Activated CD8-positive, alpha-beta memory T cell treated with anti-CD3 and anti-CD28 coated beads for 24 hours (primary cell): ENCODE results near the gene SMIM7.
A peak's percentile ranks its signal among the peaks of the same experiment; 100 is the strongest.
"Not testable (repeated sequence)": the region's sequence is repeated elsewhere in the genome, so short reads cannot be mapped to it uniquely, and the experiment has no call there.

Experiments
- DNase-seq: peaks from one replicate; pipeline ENCODE4 v3.0.0-alpha.2; 2020

SMIM7 gene

GRCh38 chr19:16654140-16654539 is 5.8 kb downstream of the SMIM7 start:
- no peak for DNase-seq

- no peak for DNase-seq
These were observed 7.1 kb downstream of the SMIM7 start for GRCh38 chr19:16652854-16653253.

DNA sequence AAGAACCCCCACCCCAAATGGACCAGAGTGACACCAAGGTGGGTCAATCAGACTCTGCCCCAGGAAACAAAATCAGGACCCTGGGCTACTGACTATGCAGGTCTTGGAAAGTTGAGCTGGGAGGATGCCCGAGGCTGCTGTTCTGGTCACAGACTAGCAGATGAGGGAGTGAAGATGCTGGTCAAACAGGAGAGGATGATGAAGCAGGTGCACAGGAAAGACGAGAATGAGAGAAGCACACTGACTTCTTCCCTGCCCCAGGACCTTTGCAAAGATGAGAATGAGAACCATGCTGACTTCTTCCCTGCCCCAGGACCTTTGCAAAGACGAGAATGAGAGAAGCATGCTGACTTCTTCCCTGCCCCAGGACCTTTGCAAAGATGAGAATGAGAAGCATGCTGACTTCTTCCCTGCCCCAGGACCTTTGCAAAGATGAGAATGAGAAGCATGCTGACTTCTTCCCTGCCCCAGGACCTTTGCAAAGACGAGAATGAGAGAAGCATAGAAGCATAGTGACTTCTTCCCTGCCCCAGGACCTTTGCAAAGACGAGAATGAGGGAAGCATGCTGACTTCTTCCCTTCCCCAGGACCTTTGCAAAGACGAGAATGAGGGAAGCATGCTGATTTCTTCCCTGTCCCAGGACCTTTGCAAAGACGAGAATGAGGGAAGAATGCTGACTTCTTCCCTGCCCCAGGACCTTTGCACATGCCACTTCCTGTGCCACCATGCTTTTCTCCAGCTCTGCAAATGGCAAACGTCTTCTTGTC is 8.3 kb downstream of the SMIM7 start:
- DNase-seq, result not testable (repeated sequence)

- no peak for DNase-seq
These were observed 9.1 kb downstream of the SMIM7 start for GRCh38 chr19:16650821-16651220.

DNA sequence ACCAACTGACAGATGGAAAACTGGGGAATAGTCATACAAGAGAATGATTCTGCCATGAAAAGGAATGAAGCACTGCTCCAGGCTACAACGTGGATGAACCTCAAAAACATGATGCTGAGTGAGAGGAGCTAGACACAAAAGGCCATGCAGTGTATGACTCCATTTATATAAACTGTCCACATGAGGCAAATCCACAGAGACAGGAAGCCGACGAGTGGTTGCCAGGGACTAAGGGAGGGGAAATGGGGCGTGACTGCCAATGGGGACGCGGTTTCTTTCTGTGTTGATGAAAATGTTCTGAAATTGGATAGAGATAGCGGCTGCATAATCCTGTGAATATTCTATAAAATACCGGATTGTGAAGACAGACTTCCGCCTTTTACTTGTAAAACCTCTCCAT is 10.2 kb downstream of the SMIM7 start:
- DNase-seq, result no peak

GRCh38 chr19:16645140-16645539 is 14.8 kb downstream of the SMIM7 start:
- DNase-seq, result no peak

DNA sequence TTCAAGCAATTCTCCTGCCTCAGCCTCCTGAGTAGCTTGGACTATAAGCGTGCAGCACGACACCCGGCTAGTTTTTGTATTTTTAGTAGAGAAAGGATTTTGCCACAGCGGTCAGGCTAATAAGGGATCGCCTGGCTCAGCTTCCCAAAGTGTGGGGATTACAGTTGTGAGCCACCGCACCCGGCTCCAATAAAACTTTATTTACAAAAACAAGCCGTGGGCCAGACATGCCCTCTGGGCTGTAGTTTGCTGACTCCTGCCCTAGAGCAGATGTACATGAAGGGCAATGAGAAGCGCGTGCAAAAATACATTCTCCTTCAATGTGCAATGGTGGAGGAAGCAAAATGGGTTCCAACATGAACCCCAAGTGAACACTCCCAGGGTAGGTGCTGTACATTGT is 18.2 kb downstream of the SMIM7 start:
- no peak for DNase-seq

GRCh38 chr19:16640951-16641350 is 19.0 kb downstream of the SMIM7 start:
- DNase-seq, result no peak

DNA sequence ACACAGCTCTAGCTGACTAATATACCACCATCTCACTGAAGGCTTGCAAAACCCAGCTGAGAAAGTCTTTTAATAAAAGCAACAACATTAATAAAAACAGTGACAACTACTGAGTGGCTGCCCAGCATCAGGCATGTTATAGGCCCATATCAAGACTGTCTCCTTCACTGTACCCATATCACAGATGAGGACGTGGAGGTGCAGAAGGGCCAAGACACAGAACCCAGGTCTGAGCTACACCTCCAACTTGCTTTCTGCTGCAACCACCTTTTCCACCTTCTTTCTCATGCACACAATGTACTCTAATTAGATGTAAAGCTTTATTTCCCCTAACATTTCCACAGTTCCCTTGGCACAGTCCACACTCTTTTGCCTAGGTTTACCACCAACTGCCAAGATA is 21.3 kb downstream of the SMIM7 start:
- no peak for DNase-seq

- DNase-seq, result no peak
These were observed 22.4 kb downstream of the SMIM7 start for GRCh38 chr19:16637535-16637934.

DNA sequence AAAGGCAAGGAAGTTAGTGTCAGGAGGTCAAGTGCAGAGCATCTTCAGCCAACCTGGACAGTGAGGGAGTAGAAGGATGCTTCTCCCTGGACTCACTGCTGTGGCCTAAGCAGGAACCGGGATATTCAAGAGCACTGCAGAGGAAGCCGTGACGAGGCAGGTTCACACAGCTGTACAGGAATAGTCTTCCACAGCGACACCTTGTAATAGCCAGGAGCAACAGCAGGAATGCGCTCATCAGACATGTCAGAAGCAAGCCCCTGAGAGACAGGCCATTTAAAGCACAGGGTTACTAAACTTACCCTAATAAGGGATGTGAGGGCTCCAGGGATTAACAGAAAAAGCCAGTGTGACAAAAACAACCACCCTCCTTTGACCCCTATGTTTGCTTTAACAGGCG is 28.5 kb downstream of the SMIM7 start:
- no peak for DNase-seq

- DNase-seq, result peak; percentile 65
These were observed 30.8 kb downstream of the SMIM7 start for GRCh38 chr19:16628984-16629691.

GRCh38 chr19:16628183-16628983 is 31.6 kb downstream of the SMIM7 start, which contains the start of gene MED26:
Gene MED26 (minus strand): TSS chr19:16628204. CDS start chr19:16627943, 261 bp downstream.
- peak; percentile 98 for DNase-seq

DNA sequence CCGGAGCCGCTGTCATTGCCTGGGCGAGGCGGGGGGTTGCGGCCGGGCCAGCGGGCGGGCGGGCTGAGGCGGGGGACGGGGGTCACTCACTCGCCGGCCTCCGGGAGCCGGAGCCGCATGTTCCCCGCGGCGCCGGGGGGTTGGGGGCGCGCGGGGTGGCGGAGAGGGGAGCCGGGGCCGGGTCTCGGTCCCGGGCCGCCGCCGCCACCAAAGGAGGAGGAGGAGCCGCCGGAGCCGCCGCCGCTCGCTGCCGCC is 32.1 kb downstream of the SMIM7 start:
- DNase-seq, result no peak

DNA sequence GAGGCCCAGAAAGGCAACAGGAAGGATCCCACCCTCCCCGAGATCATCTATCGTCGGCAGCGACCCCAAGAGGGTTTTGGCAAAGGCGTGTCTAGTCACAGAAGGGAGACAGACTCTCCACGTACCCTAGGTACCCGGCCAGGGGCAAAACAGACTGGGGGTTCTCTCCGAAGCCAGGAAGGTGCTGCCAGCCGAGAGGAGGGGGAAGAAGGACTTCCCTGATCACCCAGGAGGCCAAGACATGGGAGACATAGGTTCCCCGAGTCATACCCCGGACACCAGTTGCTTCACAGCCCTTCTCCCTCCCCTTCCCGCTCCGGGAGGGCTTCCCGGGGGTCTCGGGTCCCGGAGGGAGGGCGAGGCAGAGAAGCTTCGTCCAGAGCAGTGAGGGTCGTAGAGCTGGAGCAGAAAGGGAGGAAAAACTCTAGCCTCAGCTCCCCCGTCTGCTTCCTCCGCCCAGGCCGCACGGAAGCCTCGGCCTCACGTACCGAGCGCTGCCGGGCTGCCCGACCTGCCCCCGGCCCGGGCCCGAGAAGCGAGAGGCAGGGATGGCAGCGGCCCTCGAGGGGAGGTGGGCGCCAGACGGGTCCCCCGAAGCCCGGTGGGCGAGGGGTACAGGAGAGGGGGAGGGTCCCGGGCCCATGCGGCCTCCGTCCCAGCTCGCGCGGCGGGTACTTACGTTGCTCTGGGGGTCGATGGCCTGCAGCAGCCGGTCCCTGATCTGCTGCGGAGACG is 32.6 kb downstream of the SMIM7 start:
- peak; percentile 65 for DNase-seq

DNA sequence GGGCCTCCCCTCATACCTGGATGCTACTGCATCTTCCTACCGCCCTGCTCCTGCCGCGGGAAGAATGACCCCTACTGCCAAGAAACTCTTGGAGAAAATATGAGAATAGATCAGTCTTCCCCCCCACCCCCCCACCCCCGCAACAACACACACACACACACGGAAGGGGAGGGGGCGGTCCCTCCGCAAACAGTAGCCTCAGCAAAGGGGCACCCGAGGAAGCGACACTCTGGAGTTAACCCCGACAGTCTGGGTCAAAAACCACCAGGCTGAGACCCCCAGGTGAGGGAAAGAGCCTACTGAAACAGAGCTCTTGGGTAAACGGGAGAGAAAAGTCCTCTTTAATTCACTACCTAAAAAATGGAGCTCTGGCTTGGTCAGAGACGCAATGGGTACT is 33.1 kb downstream of the SMIM7 start:
- DNase-seq, result no peak

- DNase-seq, result no peak
These were observed 34.6 kb downstream of the SMIM7 start for GRCh38 chr19:16625163-16625958.

DNA sequence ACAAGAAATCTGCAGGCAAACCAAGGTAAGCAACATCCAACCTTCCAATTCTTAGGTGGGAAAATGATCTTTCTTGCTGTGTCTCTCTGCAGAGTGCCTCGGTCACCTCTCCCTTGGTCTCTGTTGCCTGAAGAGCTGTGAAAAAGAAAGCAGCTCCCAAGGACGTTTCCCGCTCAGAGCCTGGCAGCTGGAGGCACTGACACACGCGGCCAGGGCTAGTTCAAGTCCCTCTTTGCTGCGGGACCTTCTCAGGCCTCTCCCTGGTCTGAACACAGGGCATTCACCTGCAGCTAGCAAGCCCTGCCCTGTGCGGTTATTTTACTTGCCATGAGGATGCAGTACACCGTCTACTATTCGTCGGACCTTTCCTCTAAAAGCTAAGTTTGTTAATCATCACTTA is 35.7 kb downstream of the SMIM7 start:
- no peak for DNase-seq

- no peak for DNase-seq
These were observed 36.4 kb downstream of the SMIM7 start for GRCh38 chr19:16623576-16623975.

DNA sequence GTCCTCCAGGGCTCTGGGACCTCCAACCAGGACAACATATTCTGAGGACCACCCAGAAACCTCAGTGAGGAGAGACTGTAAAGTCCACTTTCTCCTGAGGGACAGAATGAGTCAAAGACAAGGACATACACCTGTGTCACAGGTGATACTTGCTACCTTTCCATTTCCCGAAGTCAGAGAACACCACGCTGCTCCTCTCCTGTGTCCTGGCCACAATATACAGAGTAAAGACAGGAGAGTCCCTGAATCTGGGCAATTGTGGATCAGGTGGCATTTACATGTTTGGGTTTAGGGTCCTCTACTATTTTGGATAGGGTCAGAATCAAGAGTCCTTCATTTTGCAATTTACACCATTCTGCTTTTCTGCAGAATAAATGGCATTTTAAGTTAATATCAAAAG is 36.9 kb downstream of the SMIM7 start:
- no peak for DNase-seq

GRCh38 chr19:16621165-16621800 is 38.7 kb downstream of the SMIM7 start:
- no peak for DNase-seq

- DNase-seq, result no peak
These were observed 39.4 kb downstream of the SMIM7 start for GRCh38 chr19:16620584-16620983.
